ENCODE data around the gene TPO.

Gene TPO

DNA sequence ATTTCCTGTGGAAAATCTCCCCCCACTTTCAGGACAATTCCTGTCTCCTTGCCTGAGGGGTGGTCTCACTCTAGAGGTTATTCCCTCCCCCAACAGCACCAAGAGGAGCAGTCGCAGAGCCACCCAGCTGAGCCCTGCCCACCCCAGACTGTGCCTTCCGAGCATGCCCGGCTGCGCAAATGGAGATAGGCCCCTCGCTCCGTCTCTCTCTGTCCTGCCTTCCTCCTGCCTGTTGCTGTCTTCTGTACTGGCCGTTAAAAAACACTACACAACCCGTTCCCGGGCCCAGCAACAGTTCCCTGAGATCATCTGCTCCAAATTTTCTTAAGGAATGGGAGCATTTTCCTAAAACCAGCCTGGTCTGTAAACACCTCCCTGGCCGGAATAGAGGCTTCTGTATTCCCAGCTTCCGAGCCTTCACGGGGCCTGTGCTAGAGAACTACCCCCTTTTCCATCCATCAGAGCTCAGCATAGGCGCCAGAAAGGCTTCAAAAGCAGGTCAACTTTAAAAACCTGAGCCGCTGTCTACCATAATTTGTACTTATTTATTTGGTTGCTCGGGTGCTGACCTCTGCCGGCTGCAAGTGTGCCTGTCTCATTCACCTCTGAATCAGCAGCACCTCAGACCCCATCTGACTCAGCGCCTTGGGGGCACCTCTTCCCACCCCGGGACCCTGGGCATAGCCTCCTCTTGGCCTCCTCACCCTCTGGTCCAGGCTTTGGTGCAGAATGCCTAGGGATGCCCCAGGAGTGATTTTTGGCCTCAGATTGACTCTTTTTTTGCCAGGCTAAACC lies 171.6 kb downstream of the TPO start:
- DNase-seq (ENCODE audit: low read depth) = no peak

DNA sequence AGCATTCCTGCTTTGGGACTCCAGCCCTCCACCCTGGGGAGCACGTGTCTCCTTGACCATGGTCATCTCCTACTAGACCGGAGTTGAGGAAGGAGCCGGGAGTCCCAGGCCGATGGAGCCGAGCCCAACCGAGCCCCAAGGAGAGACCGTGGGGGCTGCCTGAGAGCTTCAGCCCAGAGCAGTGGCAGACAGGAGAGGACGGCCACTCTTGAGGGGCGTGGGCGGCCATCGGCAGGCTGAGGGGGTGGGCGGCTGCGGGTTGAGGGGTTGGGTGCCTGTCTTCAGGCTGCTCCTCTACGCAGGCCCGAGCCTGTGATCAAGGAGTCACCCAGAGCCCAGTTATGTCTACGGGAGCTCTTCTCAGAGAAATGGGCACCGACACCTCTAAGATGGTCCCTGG lies 172.4 kb downstream of the TPO start:
- DNase-seq (ENCODE audit: low read depth) = no peak

DNA sequence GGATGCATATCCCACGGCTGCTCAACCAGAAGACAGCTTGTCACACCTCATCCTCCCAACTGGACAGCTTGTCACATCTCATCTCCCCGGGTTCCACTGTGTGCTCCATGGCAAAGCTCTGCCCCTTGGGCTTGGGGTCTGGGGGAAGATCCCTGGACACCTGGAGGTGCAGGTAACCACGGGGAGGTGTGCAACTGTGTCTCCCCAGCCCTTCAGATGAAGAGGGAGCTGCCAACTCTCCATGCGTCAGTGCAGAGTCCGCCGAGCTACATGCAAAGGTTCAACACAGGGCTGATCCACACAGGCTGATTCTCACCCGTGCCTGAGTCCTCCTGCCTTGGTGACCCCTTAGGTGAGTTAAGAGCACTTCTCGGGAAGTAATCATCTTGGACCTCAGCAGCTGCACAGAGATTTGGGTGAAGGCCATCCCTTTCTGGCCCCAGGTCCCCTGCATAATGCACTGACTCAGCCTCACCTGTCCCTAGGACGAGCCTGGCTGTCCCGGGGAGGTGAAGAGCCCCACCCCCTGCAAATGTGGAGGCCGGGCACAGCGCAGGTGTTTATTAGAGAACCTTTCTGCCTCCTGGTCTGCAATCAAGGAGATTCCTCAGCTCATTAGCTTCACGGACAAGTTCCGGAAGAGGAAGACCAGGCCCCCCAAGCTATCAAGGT lies 173.1 kb downstream of the TPO start:
- no peak for DNase-seq (ENCODE audit: low read depth)

DNA sequence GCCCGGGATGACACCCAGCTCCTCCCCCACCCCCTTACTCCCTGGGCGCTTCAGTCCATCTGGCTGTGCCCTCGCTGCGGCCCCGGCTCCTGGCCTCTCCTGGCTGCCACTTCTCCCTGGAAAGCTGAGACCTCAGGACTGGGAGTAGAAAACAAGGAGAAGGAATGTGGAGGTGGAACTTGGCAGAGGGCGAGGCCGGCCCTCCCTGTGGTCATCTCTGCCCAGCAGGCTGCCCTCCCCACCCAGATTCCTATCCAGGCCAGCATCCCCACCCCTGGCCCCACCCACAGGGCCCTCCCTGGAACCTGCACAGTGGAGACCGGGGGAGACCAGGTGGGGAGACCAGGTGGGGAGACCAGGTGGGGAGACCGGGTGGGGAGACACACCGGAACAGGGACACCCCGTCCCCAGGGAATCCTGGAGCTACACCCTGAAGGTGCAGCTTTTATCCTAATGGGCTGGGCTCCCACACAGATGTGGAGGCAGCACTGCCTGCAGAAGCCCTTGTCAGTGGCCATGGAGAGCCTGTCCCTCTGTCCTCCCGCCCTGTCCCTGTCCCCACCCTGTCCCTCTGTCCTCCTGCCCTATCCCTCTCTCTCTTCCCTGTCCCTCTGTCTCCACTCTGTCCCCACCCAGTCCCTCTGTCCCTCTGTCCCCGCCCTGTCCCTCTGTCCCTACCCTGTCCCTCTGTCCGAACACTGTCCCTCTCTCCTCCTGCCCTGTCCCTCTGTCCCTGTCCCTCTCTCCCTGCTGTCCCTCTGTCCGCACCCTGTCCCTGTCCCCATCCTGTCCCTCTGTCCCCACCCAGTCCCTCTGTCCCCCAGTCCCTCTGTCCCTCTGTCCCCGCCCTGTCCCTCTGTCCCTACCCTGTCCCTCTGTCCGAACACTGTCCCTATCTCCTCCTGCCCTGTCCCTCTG lies 173.9 kb downstream of the TPO start:
- DNase-seq (ENCODE audit: low read depth) = no peak

DNA sequence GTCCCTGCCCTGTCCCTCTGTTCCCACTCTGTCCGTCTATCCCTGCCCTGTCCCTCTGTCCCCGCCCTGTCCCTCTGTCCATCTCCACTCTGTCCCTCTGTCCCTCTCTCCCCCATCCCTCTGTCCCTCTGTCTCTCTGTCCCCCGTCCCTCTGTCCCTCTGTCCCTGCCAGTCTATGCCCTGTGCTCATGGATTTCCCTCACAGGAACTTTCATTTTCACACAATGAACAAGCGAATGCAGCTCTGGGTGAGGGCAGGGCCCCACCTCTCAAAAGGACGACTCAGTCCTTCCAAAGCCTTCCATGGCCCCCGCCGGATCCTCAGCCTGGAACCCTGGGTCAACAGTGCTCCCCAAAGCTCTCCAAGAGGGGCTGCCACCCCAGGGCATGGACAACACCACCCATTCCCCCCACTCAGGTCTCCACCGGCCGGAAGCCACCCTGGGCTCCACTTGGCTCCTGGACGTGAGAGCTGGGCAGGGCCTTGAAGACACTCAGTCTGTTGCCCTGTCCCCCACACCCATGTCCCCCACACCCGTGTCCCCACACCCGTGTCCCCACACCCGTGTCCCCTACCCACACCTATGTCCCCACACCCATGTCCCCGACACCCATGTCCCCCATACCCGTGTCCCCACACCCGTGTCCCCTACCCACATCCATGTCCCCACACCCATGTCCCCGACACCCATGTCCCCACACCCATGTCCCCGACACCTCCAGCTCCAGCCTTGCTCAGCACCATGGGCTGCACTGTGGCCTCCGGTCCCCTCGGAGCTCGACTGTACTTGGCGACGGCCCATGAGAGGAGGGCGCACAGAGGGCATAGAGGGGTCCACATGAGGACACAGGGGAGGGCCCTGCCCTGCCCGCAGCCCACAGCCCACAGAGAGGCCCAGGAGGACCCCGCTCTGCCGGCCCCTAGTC lies 175.1 kb downstream of the TPO start:
- no peak for DNase-seq (ENCODE audit: low read depth)

DNA sequence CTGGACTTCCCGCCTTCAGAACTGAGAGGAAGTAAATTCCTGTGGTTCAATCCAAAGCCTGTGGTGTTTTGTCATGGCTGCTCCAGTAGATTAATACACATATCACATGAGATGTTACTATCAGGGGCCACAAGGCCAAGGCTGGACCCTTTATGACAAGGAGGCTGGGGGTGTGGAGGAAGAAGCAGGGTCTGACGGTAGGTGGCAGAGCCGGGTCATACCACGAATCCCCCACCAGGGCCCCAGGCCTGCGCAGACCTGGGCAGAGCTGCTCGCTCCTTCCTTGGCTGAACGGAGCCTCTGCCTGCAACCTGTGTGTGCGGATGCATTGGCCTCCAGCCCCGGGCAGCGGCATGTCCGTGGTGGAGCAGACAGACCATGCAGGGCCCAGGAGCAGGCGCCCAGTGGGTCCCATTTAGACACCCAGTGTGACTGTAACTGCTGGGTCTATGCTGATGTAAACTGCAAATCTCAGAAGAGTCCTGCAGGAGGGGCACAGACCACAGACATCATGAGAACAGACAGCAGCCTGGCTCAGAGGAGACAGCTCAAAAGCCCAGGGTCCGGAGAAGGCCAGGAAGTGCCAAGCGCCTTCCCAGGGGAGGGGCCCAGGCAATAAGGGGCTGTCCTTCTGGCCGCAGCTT lies 175.8 kb downstream of the TPO start:
- DNase-seq (ENCODE audit: low read depth) = no peak

DNA sequence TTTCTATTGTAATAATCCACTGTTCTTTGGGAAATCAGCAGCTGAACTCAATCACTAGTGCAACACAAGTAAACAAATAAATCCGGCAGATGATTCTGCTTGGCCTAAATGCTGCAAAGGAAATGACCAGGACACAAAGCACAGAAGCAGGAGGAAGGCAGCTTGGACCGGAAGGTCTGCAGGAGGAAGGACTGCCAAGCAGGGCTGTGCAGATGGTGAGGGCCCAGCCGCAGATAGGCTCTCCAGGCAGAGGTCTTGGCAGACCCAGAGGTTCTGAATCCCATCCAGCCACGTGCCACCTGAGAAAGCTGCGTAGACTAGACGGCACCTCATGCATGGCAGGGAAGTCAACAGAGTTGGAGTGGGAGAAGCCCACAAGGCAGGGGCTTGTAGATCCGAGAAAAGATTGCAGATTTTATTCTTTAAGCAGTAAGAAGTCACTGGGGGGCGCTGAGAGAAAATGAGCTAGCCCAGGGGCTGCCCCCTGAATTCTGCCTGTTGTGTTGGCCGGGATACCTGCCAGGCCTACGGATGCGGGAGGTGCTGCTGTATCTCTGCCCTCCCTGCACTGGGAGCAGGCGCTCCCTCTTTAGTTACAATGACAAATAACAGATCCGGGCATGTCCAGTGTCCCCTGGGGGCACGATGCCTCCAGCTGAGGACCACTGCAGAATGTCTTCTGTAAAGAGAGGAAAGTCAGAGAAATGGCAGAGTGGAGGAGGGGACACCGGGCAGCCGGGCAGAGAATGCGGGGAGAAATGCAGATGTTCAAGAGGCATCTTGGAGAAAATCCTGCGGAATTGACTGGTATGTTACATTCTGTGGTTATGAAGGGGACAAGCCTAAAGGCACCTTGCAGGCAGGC lies 177.6 kb downstream of the TPO start:
- DNase-seq (ENCODE audit: low read depth) = no peak

DNA sequence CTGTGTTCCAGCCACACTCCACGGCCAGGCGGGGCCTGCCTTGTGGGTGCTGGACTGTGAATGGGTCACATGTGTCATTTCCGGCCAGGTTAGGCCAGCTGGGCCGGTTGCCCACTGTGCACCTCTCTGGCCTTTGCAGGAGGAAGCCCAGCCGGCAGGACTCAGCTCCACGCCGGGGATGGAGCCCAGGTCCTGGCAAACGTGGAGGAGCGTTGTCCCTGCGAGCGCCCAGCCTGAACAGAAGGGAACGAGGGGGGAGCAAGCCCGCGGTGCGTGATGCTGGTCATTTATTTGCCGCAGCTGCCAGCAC lies 178.2 kb downstream of the TPO start:
- DNase-seq (ENCODE audit: low read depth) = no peak
